Daoy (cell line): ENCODE results near the gene SPEG. TPM values are rescaled to one million over a fixed set of nuclear protein-coding genes. Genes with fewer than 3 reads are reported as not detected.
"Not testable (repeated sequence)": the region's sequence is repeated elsewhere in the genome, so short reads cannot be mapped to it uniquely, and the experiment has no call there.

Experiments
- DNase-seq: peaks from one replicate; pipeline ENCODE4 v3.0.0-alpha.2; 2015; ENCODE audit warnings: low read depth
- total RNA-seq: library from RNA; depleted of rRNA; stranded (reverse); fragments of >200 nt; shearing (Covaris generic); gene quantifications from 2 replicates; pipeline ENCODE4 v1.2.3, GENCODE V29; 2014

SPEG gene
- total RNA-seq, 1 experiment from 2014 or later, result 4.9 TPM

- DNase-seq, result no peak
Measured at GRCh38 chr2:219404954-219405353, 29.7 kb upstream of the SPEG start.

GRCh38 chr2:219405451-219405850 is 29.2 kb upstream of the SPEG start:
- no peak for DNase-seq

GRCh38 chr2:219405958-219406860 is 28.4 kb upstream of the SPEG start:
- DNase-seq, result no peak

GRCh38 chr2:219406861-219407230 is 27.8 kb upstream of the SPEG start:
- DNase-seq, result peak; percentile 59

- not testable (repeated sequence) for DNase-seq
Measured at GRCh38 chr2:219407343-219407742, 27.3 kb upstream of the SPEG start.

- no peak for DNase-seq
Measured at GRCh38 chr2:219408204-219408603, 26.4 kb upstream of the SPEG start.

GRCh38 chr2:219408631-219409030 is 26.0 kb upstream of the SPEG start:
- DNase-seq, result no peak

- no peak for DNase-seq
Measured at GRCh38 chr2:219409619-219410018, 25.0 kb upstream of the SPEG start.

GRCh38 chr2:219410390-219410789 is 24.3 kb upstream of the SPEG start:
- DNase-seq, result no peak

- no peak for DNase-seq
Measured at GRCh38 chr2:219414857-219415256, 19.8 kb upstream of the SPEG start.

- DNase-seq, result no peak
Measured at GRCh38 chr2:219415580-219416234, 18.9 kb upstream of the SPEG start.

- no peak for DNase-seq
Measured at GRCh38 chr2:219416235-219416602, 18.4 kb upstream of the SPEG start.

- no peak for DNase-seq
Measured at GRCh38 chr2:219416938-219417337, 17.7 kb upstream of the SPEG start.

- DNase-seq, result no peak
Measured at GRCh38 chr2:219417374-219417773, 17.3 kb upstream of the SPEG start.

- no peak for DNase-seq
Measured at GRCh38 chr2:219418155-219419011, 16.3 kb upstream of the SPEG start, which contains the start of gene DES. Gene DES, plus strand, starts transcription at chr2:219418377. Its CDS starts 86 bp downstream, at chr2:219418463.

- DNase-seq, result no peak
Measured at GRCh38 chr2:219419012-219419324, 15.7 kb upstream of the SPEG start.

- DNase-seq, result no peak
Measured at GRCh38 chr2:219419331-219420197, 15.1 kb upstream of the SPEG start.

GRCh38 chr2:219420687-219421086 is 14.0 kb upstream of the SPEG start:
- DNase-seq, result no peak

GRCh38 chr2:219421323-219421722 is 13.3 kb upstream of the SPEG start:
- no peak for DNase-seq

GRCh38 chr2:219422952-219423534 is 11.6 kb upstream of the SPEG start:
- DNase-seq, result no peak
